Measurements from ENCODE around the gene ARL3.
"Not testable (repeated sequence)": the region's sequence is repeated elsewhere in the genome, so short reads cannot be mapped to it uniquely, and the experiment has no call there.

ARL3 gene

DNA sequence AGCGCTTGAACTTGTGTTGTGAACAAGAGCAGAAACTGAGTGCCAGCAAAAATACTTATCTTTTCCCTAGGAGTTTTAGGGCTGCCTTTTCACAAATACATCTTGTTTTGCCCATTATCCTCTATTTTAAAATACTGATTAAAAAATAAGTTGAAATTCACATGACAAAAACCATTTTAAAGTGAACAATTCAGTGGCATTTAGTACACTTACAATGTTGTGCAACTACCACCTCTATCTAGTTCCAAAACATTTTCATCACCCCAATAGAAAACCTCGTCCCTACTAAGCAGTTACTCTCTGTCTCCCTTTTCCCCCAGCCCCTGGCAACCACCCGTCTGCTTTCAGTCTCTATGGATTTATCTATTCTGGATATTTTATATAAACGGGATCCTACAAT lies 31.0 kb upstream of the ARL3 start:
- no peak for DNase-seq
- H3K4me3 ChIP-seq (ENCODE audit: low read depth, low read length) = no peak overlapping the region
- H3K9me3 ChIP-seq (ENCODE audit: severe bottlenecking) = no peaks in the 10 kb centered on the region
- no peak overlapping the region for H3K27ac ChIP-seq
- no peaks in the 10 kb centered on the region for H3K27me3 ChIP-seq (ENCODE audit: insufficient read depth, low read depth, severe bottlenecking)
- TF ChIP-seq, protein P1, sequence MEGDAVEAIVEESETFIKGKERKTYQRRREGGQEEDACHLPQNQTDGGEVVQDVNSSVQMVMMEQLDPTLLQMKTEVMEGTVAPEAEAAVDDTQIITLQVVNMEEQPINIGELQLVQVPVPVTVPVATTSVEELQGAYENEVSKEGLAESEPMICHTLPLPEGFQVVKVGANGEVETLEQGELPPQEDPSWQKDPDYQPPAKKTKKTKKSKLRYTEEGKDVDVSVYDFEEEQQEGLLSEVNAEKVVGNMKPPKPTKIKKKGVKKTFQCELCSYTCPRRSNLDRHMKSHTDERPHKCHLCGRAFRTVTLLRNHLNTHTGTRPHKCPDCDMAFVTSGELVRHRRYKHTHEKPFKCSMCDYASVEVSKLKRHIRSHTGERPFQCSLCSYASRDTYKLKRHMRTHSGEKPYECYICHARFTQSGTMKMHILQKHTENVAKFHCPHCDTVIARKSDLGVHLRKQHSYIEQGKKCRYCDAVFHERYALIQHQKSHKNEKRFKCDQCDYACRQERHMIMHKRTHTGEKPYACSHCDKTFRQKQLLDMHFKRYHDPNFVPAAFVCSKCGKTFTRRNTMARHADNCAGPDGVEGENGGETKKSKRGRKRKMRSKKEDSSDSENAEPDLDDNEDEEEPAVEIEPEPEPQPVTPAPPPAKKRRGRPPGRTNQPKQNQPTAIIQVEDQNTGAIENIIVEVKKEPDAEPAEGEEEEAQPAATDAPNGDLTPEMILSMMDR (IDR thresholded peaks at IDR 0.05; ENCODE audit: low read depth, low read length) = no peak
- no peaks in the 10 kb centered on the region for H3K36me3 ChIP-seq

DNA sequence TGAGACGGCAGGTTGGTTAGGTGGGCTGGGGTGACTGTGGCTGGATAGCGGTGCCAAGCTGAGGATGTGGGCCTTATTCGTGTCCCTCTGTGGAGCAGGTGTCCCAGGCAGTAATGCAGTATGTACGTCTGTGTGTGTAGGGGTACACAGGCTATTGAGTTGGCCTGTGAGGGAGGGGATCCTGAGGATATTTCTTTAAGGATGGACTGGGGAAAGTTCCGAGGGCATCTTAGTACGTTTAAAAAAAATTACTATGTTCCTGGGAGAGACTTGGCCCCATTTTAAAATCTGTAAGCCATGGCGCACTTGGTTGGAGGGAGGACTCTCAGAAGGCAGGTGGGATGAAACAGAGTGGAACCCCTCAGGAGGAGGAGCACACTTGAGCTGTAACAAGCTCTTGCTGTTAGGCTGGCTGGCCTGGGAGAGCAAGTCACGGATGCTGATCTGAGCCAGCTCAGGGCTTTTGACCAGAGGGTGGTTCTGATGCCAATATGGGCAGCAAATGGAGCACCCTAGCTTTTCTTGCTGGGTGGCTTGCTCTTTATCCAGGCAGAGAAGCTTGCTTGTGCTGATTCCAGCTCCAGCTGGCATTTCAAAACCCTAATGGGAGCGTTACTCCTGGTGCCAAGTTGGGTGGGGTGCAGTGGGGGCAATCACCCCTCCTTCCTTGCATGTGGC lies 30.3 kb upstream of the ARL3 start:
- Histone ChIP-seq H3K36me3 (no peaks in the 10 kb centered on the region), H3K27me3 (ENCODE audit: insufficient read depth, low read depth, severe bottlenecking) (no peaks in the 10 kb centered on the region), H3K9me3 (ENCODE audit: severe bottlenecking) (no peaks in the 10 kb centered on the region), H3K4me3 (ENCODE audit: low read depth, low read length) (peak overlapping the region; percentile 79), H3K27ac (peak overlapping the region; percentile 71)
- DNase-seq = no peak
- TF ChIP-seq, protein P1 (IDR thresholded peaks at IDR 0.05; ENCODE audit: low read depth, low read length) = no peak

DNA sequence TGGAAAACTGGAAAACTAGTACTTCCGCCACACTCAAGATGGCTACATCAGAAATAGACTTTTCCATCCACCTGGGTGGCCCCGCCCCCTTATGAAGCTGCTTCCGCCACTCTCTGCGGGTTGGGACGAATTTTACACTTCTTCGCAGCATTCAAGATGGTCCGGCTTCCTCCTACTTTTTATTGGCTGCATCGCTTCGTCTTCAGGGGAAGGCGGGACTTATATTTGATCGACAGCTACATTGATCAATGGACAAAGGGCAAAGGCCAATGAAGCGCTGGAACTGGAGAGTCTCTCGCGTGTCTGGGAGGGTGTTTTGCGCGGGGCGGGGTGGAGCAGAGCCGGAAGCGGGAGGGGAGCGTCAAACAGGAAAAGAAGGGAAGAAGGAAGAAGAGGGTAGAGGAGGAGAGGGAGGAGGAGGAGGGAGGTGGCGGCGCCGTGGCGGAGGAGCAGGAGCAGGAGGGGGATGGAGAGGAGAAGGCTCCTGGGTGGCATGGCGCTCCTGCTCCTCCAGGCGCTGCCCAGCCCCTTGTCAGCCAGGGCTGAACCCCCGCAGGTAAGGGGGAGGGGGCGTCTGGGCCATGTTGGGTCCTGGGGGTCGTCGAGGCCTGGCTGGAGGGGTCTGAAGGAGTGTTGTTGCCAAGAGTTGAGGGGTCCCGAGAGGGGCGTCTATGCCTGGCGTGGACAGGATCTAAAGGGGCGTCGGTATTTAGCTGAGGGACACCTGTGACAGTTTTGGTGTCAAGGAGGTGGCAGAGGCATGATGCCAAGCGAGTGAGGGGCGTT lies 29.6 kb upstream of the ARL3 start, which contains the start of gene WBP1L:
Gene WBP1L, plus strand, starts transcription at position 361 of the 786 bp plus-strand sequence. Its CDS starts 106 bp downstream, at position 467.
- Histone ChIP-seq H3K9me3 (ENCODE audit: severe bottlenecking) (no peaks in the 10 kb centered on the region), H3K4me3 (ENCODE audit: low read depth, low read length) (peak within 1 kb of the TSS; percentile 79), H3K27me3 (ENCODE audit: insufficient read depth, low read depth, severe bottlenecking) (no peaks in the 10 kb centered on the region), H3K36me3 (no peaks in the 10 kb centered on the region), H3K27ac (peak within 1 kb of the TSS; percentile 71)
- TF ChIP-seq, protein P1 (IDR thresholded peaks at IDR 0.05; ENCODE audit: low read depth, low read length) = no peak
- DNase-seq = peak; percentile 96

DNA sequence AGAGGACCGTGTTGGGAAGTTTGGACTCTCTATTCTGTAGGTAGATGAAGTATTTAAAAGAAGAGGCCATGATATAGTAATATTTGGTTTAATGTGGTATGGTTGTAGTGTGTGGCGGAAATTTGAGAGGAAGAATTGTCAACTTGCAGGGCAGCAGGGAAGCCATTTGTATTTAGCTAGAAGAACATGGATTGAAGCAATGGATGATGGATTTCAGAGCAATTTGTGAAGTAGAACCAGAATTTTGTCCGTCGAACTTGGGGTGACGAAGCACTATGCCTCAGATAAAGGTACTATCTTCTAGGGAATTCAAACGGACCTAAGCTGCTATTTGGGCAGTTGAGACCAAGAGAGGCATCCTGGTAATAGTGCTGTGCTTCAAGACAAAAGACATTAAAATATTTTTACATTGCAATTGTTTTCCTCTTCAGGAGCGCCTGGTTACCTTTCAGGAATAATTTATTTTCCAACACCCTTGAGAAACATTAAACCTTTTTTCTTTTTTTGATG lies 28.9 kb upstream of the ARL3 start:
- H3K27ac ChIP-seq = peak overlapping the region; percentile 31; the same call in 1 of the 2 replicates
- H3K9me3 ChIP-seq (ENCODE audit: severe bottlenecking) = no peaks in the 10 kb centered on the region
- H3K27me3 ChIP-seq (ENCODE audit: insufficient read depth, low read depth, severe bottlenecking) = no peaks in the 10 kb centered on the region
- H3K36me3 ChIP-seq = no peaks in the 10 kb centered on the region
- no peak overlapping the region for H3K4me3 ChIP-seq (ENCODE audit: low read depth, low read length)
- no peak for DNase-seq
- TF ChIP-seq, protein P1 (IDR thresholded peaks at IDR 0.05; ENCODE audit: low read depth, low read length) = no peak

DNA sequence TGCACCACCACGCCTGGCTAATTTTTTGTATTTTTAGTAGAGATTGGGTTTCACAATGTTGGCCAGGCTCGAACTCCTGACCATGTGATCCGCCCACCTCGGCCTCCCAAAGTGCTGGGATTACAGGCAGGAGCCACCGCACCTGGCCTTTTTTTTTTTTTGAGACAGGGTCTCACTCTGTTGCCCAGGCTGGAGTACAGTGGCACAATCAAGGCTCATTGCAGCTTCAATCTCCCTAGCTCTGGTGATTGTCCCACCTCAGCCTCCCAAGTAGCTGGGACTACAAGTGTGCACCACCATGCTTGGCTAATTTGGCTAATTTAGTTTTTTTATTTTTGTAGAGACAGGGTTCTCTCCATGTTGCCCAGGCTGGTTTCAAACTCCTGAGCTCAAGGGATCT lies 28.1 kb upstream of the ARL3 start:
- not testable (repeated sequence) for H3K27me3 ChIP-seq (ENCODE audit: insufficient read depth, low read depth, severe bottlenecking); DNase-seq; H3K27ac ChIP-seq; H3K4me3 ChIP-seq (ENCODE audit: low read depth, low read length); H3K36me3 ChIP-seq; H3K9me3 ChIP-seq (ENCODE audit: severe bottlenecking)

DNA sequence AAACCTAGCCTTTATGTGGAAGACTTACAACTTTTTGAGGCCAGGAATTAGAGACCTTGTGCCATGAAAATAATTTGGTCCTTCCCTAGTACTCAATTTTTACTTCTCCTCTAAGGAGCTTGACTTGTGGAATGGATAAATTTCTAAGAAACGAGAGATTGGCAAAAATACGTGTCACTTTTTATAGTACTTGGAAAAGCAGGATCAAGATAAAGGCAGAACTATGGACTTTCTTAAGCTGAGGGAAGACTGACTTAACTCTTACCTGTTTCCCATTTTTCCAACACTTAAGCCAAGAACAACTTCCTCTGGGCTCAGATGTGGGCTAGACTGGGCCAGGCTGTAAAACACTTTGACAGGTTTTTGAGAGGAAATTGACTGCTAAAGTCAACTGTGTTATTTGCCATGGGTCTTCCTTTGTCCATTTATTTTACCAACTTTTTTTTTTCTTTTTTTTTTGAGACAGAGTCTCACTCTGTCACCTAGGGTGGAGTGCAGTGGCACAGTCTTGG lies 27.6 kb upstream of the ARL3 start:
- Histone ChIP-seq H3K36me3 (peaks cover 11% of the 10 kb centered on the region), H3K27ac (no peak overlapping the region), H3K9me3 (ENCODE audit: severe bottlenecking) (no peaks in the 10 kb centered on the region), H3K27me3 (ENCODE audit: insufficient read depth, low read depth, severe bottlenecking) (no peaks in the 10 kb centered on the region), H3K4me3 (ENCODE audit: low read depth, low read length) (no peak overlapping the region)
- DNase-seq = no peak
- TF ChIP-seq, protein P1 (IDR thresholded peaks at IDR 0.05; ENCODE audit: low read depth, low read length) = no peak

Measured in WERI-Rb-1 (cell line).